IMR-90 (cell line): Measurements from ENCODE around the gene SLC35F6. TPM values are rescaled to one million over a fixed set of nuclear protein-coding genes. Genes with fewer than 3 reads are reported as not detected.

Experiments
- ATAC-seq: fragments of 200-7000 bp; cut with Tn5 transposase; 2 replicates; pipeline ENCODE4 v1.9.1; 2020; ENCODE audit warnings: low read depth, mild to moderate bottlenecking, moderate library complexity
- BruUV-seq: library from RNA; stranded (reverse); fragments of 400-500 nt; replicated peaks from 2 replicates; lab custom pipeline; 2021; lab: Mats Ljungman, UMichigan
- CTCF ChIA-PET: fragments of 300-600 bp; formaldehyde crosslinking; extraction: SDS; loops from one replicate; lab custom pipeline; 2021; ENCODE audit warnings: antibody characterized with exemption; lab: Yijun Ruan, JAX
- POLR2A ChIA-PET: fragments of 300-600 bp; sonication (Branson Sonifier 250); formaldehyde crosslinking; loops from one replicate; lab custom pipeline; 2022; ENCODE audit warnings: antibody characterized with exemption; ENCODE audit not compliant: unreplicated experiment; lab: Charles Lee
- DNase-seq: peaks from one replicate; pipeline ENCODE4 v3.0.0; 2013
- H2AFZ ChIP-seq: replicated peaks from 2 replicates; pipeline ENCODE3; 2013; ENCODE audit warnings: low read length, mild to moderate bottlenecking; ENCODE audit not compliant: poor library complexity
- H2AK5ac ChIP-seq: 2 replicates; pipeline ENCODE4 v1.6.1; 2013; ENCODE audit warnings: low read depth, low read length, inconsistent platforms
- H2AK9ac ChIP-seq: replicated peaks from 2 replicates; pipeline ENCODE3; 2013; ENCODE audit warnings: mild to moderate bottlenecking, low read depth, low read length, moderate library complexity; ENCODE audit not compliant: poor library complexity
- H2BK120ac ChIP-seq: 2 replicates; pipeline ENCODE4 v1.6.1; 2013; ENCODE audit warnings: low read depth, low read length, inconsistent platforms
- H2BK15ac ChIP-seq: 3 replicates; pipeline ENCODE4 v1.6.1; 2013; ENCODE audit warnings: low read depth, low read length, inconsistent platforms
- H2BK20ac ChIP-seq: 2 replicates; pipeline ENCODE4 v1.6.1; 2013; ENCODE audit warnings: low read depth, mild to moderate bottlenecking, inconsistent platforms, low read length, moderate library complexity
- H2BK5ac ChIP-seq: 2 replicates; pipeline ENCODE4 v1.6.1; 2013; ENCODE audit warnings: mild to moderate bottlenecking, low read depth, low read length, inconsistent platforms; ENCODE audit not compliant: poor library complexity, severe bottlenecking
- H3K14ac ChIP-seq: replicated peaks from 2 replicates; pipeline ENCODE4 v1.6.1; 2013; ENCODE audit warnings: low read depth, low read length, inconsistent platforms
- H3K18ac ChIP-seq: 2 replicates; pipeline ENCODE4 v1.6.1; 2013; ENCODE audit warnings: low read depth, low read length, control low read depth
- H3K23ac ChIP-seq: 2 replicates; pipeline ENCODE4 v1.6.1; 2013; ENCODE audit warnings: low read depth, low read length, inconsistent platforms
- H3K27ac ChIP-seq: 2 replicates; pipeline ENCODE4 v1.5.1; 2013; ENCODE audit warnings: mild to moderate bottlenecking, control low read depth, low read length; ENCODE audit not compliant: insufficient read depth
- H3K27me3 ChIP-seq: 2 replicates; pipeline ENCODE4 v1.6.1; 2013; ENCODE audit warnings: low read length; ENCODE audit not compliant: control insufficient read depth, insufficient read depth
- H3K36me3 ChIP-seq: 2 replicates; pipeline ENCODE4 v1.6.1; 2013; ENCODE audit warnings: low read length, mixed read lengths; ENCODE audit not compliant: control insufficient read depth, insufficient read depth
- H3K4ac ChIP-seq: 2 replicates; pipeline ENCODE4 v1.6.1; 2013; ENCODE audit warnings: low read depth, low read length, inconsistent platforms
- H3K4me1 ChIP-seq: 2 replicates; pipeline ENCODE4 v1.6.1; 2013; ENCODE audit warnings: low read length, mixed read lengths; ENCODE audit not compliant: control insufficient read depth, insufficient read depth
- H3K4me2 ChIP-seq: 2 replicates; pipeline ENCODE4 v1.6.1; 2013; ENCODE audit warnings: low read depth, mild to moderate bottlenecking, control low read depth, low read length, moderate library complexity
- H3K4me3 ChIP-seq: 2 replicates; pipeline ENCODE4 v1.5.1; 2013; ENCODE audit warnings: low read depth, mild to moderate bottlenecking, control low read depth, low read length, moderate library complexity; ENCODE audit not compliant: insufficient read depth
- H3K56ac ChIP-seq: 2 replicates; pipeline ENCODE4 v1.6.1; 2013; ENCODE audit warnings: low read length, inconsistent platforms; ENCODE audit not compliant: insufficient read depth; ENCODE audit errors: extremely low read depth
- H3K79me1 ChIP-seq, 2 experiments: 2 replicates each; pipeline ENCODE4 v1.6.1; 2013; ENCODE audit warnings: low read length in 2 of 2, inconsistent platforms in 1 of 2, low read depth in 1 of 2
- H3K9ac ChIP-seq: 2 replicates; pipeline ENCODE4 v1.6.1; 2013; ENCODE audit warnings: low read depth, low read length, control low read depth
- H3K9me1 ChIP-seq: 2 replicates; pipeline ENCODE4 v1.6.1; 2013; ENCODE audit warnings: low read length, inconsistent platforms; ENCODE audit not compliant: insufficient read depth
- H3K9me3 ChIP-seq: 2 replicates; pipeline ENCODE4 v1.6.1; 2013; ENCODE audit warnings: low read length; ENCODE audit not compliant: control insufficient read depth, insufficient read depth
- H4K20me1 ChIP-seq: 2 replicates; pipeline ENCODE4 v1.6.1; 2013; ENCODE audit warnings: low read length, inconsistent platforms; ENCODE audit not compliant: insufficient read depth
- H4K5ac ChIP-seq: 2 replicates; pipeline ENCODE4 v1.6.1; 2013; ENCODE audit warnings: mild to moderate bottlenecking, low read depth, low read length, control low read depth
- H4K8ac ChIP-seq, 2 experiments: 2 replicates each; pipeline ENCODE4 v1.6.1; 2013; ENCODE audit warnings: low read depth in 2 of 2, low read length in 2 of 2, control low read depth in 1 of 2, inconsistent platforms in 1 of 2
- H4K91ac ChIP-seq: 2 replicates; pipeline ENCODE4 v1.6.1; 2013; ENCODE audit warnings: low read depth, low read length, inconsistent platforms; ENCODE audit not compliant: insufficient read depth
- BHLHE40 ChIP-seq: fragments of 150-350 bp; IDR thresholded peaks from 2 replicates; pipeline ENCODE4 v1.6.1; 2016; ENCODE audit warnings: mild to moderate bottlenecking, low read depth, low read length
- CEBPB ChIP-seq: IDR thresholded peaks from 2 replicates; pipeline ENCODE4 v1.6.1; 2012; ENCODE audit warnings: low read depth, low read length, improper control_type of control experiment
- CHD1 ChIP-seq: IDR thresholded peaks from 2 replicates; pipeline ENCODE4 v1.6.1; 2012; ENCODE audit warnings: low read depth, low read length, improper control_type of control experiment
- CTCF ChIP-seq: conservative IDR thresholded peaks from 2 replicates; pipeline ENCODE4 v1.5.1; 2012; ENCODE audit warnings: mild to moderate bottlenecking, low read depth, low read length, improper control_type of control experiment
- ELK1 ChIP-seq: fragments of 150-350 bp; IDR thresholded peaks from 2 replicates; pipeline ENCODE4 v1.6.1; 2016; ENCODE audit warnings: low read depth, mild to moderate bottlenecking, low read length, moderate library complexity, borderline replicate concordance
- FOS ChIP-seq: fragments of 150-350 bp; IDR thresholded peaks from 2 replicates; pipeline ENCODE4 v1.6.1; 2016; ENCODE audit warnings: low read depth, low read length
- MAFK ChIP-seq: IDR thresholded peaks from 2 replicates; pipeline ENCODE4 v1.6.1; 2012; ENCODE audit warnings: low read depth, low read length, improper control_type of control experiment
- MAZ ChIP-seq: IDR thresholded peaks from 2 replicates; pipeline ENCODE4 v1.6.1; 2012; ENCODE audit warnings: low read depth, mild to moderate bottlenecking, low read length, improper control_type of control experiment, moderate library complexity, borderline replicate concordance
- MXI1 ChIP-seq: IDR thresholded peaks from 2 replicates; pipeline ENCODE4 v1.6.1; 2012; ENCODE audit warnings: low read depth, mild to moderate bottlenecking, low read length, moderate library complexity, borderline replicate concordance
- NFE2L2 ChIP-seq: fragments of 150-350 bp; IDR thresholded peaks from 2 replicates; pipeline ENCODE4 v1.6.1; 2016; ENCODE audit warnings: low read depth, mild to moderate bottlenecking, low read length
- POLR2A ChIP-seq: IDR thresholded peaks from 2 replicates; pipeline ENCODE4 v1.6.1; 2012; ENCODE audit warnings: mild to moderate bottlenecking, low read depth, low read length
- RAD21 ChIP-seq: IDR thresholded peaks from 2 replicates; pipeline ENCODE4 v1.6.1; 2012; ENCODE audit warnings: low read length, improper control_type of control experiment
- RCOR1 ChIP-seq: IDR thresholded peaks from 2 replicates; pipeline ENCODE4 v1.6.1; 2012; ENCODE audit warnings: mild to moderate bottlenecking, low read length, improper control_type of control experiment; ENCODE audit not compliant: insufficient replicate concordance
- RFX5 ChIP-seq: IDR thresholded peaks from 2 replicates; pipeline ENCODE4 v1.8.0; 2012; ENCODE audit warnings: low read depth, mild to moderate bottlenecking, low read length, moderate library complexity
- SMC3 ChIP-seq: fragments of 150-350 bp; IDR thresholded peaks from 2 replicates; pipeline ENCODE4 v1.6.1; 2016; ENCODE audit warnings: low read depth, mild to moderate bottlenecking, antibody characterized with exemption, low read length, moderate library complexity
- USF2 ChIP-seq: fragments of 150-350 bp; IDR thresholded peaks from 2 replicates; pipeline ENCODE4 v1.6.1; 2017; ENCODE audit warnings: mild to moderate bottlenecking, antibody characterized with exemption, low read length, low read depth
- WGBS, 2 experiments: methylation state at CpG; one replicate each; pipeline versions ENCODE4 v1.1.5 to v1.1.7; 2013; ENCODE audit warnings: missing lambda C conversion rate in 2 of 2; ENCODE audit not compliant: insufficient read length in 1 of 2; ENCODE audit errors: extremely low coverage in 2 of 2; 5-methylcytosine and 5-hydroxymethylcytosine counted together
- dilution Hi-C: fragments of 300-500 bp; cut with HindIII; formaldehyde crosslinking; loops from one replicate; pipeline ENCODE4 v1.14.3; 2018; ENCODE audit warnings: low sequenced_read_pairs; ENCODE audit not compliant: unreplicated experiment
- in situ Hi-C: fragments of 300-500 bp; cut with MboI; formaldehyde crosslinking; loops from 3 replicates; pipeline ENCODE4 v1.14.3; 2019; ENCODE audit warnings: low sequenced_read_pairs, inconsistent platforms, mixed read lengths
- intact Hi-C: fragments of 100-400 bp; cut with micrococcal nuclease; formaldehyde crosslinking; loops from 2 replicates; pipeline ENCODE4 v1.10.0; 2022
- polyA plus RNA-seq, 3 experiments: library from polyadenylated mRNA; depleted of rRNA; stranded (reverse); fragments of >200 nt; gene quantifications; 2 replicates each; pipeline ENCODE4 v1.2.3, GENCODE V29; 2012; ENCODE audit warnings: low replicate concordance in 1 of 3
- total RNA-seq: library from RNA; depleted of rRNA; stranded (reverse); fragments of >200 nt; gene quantifications from 2 replicates; pipeline ENCODE4 v1.2.3, GENCODE V29; 2012

Gene SLC35F6
- total and polyA plus RNA-seq, 2 of the 4 experiments (the other 2 are of a cell fraction), result 19.1 to 30.6 TPM

- no peaks in the 10 kb centered on the region for H3K9me3 ChIP-seq
- no peak overlapping the region for H4K91ac ChIP-seq
- intact Hi-C loops, result loop anchor here (10.0 kb wide), 1 partner anchor 396 kb away; the partner anchor contains the start of genes ADGRF3 and SELENOI
- H3K36me3 ChIP-seq, result no peaks in the 10 kb centered on the region
- H4K5ac ChIP-seq, result no peak overlapping the region
- no peak overlapping the region for H2BK20ac ChIP-seq
- CTCF ChIA-PET, result no interaction called here
- no peak overlapping the region for H3K56ac ChIP-seq
- TF ChIP-seq FOS (no peak), SMC3 (no peak), CTCF (no peak), BHLHE40 (no peak), MAZ (no peak), MXI1 (no peak), RFX5 (no peak), CHD1 (no peak), ELK1 (no peak), NFE2L2 (no peak), MAFK (no peak), RCOR1 (no peak), CEBPB (no peak), RAD21 (no peak), POLR2A (no peak), USF2 (no peak)
- H3K27me3 ChIP-seq, result peaks cover 7% of the 10 kb centered on the region; the same call in 1 of the 2 replicates
- no peaks in the 10 kb centered on the region for H4K20me1 ChIP-seq
- H2AK9ac ChIP-seq, result no peak overlapping the region
- peak overlapping the region; percentile 67 for H2AFZ ChIP-seq
- no peak overlapping the region for H3K18ac ChIP-seq
- no peak overlapping the region for H2AK5ac ChIP-seq
- no peak overlapping the region for H2BK15ac ChIP-seq
- H3K9me1 ChIP-seq, result no peaks in the 10 kb centered on the region
- dilution Hi-C loops, result no loop called here
- H2BK120ac ChIP-seq, result no peak overlapping the region
- H2BK5ac ChIP-seq, result no peak overlapping the region
- POLR2A ChIA-PET, result no interaction called here
- H4K8ac ChIP-seq, result no peak overlapping the region
- no peaks in the 10 kb centered on the region for H3K79me1 ChIP-seq
- WGBS, 2 experiments, result 0% methylated on average over 1 of the region's 8 CpGs; no CpG with 5 or more reads in 1 of the 2 experiments
- no peaks in the 10 kb centered on the region for H3K4me1 ChIP-seq
- H3K14ac ChIP-seq, result no peak overlapping the region
- no TSS peak for BruUV-seq
- H3K27ac ChIP-seq, result no peak overlapping the region
- ATAC-seq (peak; percentile 53; the same call in 1 of the 2 replicates), DNase-seq (peak; percentile 22)
- no peak overlapping the region for H3K4ac ChIP-seq
- no peak overlapping the region for H3K4me2 ChIP-seq
- no peak overlapping the region for H3K4me3 ChIP-seq
- H3K9ac ChIP-seq, result no peak overlapping the region
- in situ Hi-C loops, result loop anchor here (5.0 kb wide), 1 partner anchor 139 kb away; no protein-coding TSS in a partner anchor
- no peak overlapping the region for H3K23ac ChIP-seq
Observed at GRCh38 chr2:26740890-26741302, 23.2 kb upstream of the SLC35F6 start.
